ENCODE data around the gene NLRP5.

DNA sequence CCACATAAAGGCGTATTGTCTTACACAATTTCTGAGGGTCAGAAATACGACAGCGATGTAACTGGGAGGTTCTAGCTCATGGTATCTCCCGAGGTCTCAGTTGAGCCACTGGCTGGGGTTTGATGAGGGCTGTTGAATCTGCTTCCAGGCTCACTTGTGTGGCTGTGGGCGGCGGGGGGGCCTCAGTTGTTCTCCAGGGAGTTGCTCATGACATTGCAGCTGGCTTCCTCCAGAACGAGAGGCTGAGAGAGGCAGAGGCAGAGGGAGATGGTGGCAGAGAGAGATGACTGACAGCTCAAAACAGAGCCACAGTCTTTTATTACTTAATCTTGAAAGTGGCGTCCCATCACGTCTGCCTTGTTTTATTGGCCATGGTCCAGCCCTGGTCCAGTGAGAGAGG lies 6.2 kb upstream of the NLRP5 start:
- TF ChIP-seq POLR2A (IDR thresholded peaks at IDR 0.05), result no peak
- TF ChIP-seq, protein P1, sequence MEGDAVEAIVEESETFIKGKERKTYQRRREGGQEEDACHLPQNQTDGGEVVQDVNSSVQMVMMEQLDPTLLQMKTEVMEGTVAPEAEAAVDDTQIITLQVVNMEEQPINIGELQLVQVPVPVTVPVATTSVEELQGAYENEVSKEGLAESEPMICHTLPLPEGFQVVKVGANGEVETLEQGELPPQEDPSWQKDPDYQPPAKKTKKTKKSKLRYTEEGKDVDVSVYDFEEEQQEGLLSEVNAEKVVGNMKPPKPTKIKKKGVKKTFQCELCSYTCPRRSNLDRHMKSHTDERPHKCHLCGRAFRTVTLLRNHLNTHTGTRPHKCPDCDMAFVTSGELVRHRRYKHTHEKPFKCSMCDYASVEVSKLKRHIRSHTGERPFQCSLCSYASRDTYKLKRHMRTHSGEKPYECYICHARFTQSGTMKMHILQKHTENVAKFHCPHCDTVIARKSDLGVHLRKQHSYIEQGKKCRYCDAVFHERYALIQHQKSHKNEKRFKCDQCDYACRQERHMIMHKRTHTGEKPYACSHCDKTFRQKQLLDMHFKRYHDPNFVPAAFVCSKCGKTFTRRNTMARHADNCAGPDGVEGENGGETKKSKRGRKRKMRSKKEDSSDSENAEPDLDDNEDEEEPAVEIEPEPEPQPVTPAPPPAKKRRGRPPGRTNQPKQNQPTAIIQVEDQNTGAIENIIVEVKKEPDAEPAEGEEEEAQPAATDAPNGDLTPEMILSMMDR (IDR thresholded peaks at IDR 0.05), result no peak
- no peak for TF ChIP-seq POLR2AphosphoS5 (IDR thresholded peaks at IDR 0.05; ENCODE audit: insufficient read depth in 1 of 2, low read depth in 1 of 2)

Measured in vagina (tissue), 2 donors.